HG02981 (cell line): ENCODE measurements around the gene ADCY9.

Experiments used
- ATAC-seq: cut with Tn5 transposase; IDR thresholded peaks from one replicate; pipeline ENCODE4 v1.9.1; 2021; ENCODE audit warnings: mild to moderate bottlenecking, moderate library complexity; ENCODE audit not compliant: unreplicated experiment

The ADCY9 gene

GRCh38 chr16:4096509-4096908 lies 19.7 kb downstream of the ADCY9 start:
- ATAC-seq: no peak

DNA sequence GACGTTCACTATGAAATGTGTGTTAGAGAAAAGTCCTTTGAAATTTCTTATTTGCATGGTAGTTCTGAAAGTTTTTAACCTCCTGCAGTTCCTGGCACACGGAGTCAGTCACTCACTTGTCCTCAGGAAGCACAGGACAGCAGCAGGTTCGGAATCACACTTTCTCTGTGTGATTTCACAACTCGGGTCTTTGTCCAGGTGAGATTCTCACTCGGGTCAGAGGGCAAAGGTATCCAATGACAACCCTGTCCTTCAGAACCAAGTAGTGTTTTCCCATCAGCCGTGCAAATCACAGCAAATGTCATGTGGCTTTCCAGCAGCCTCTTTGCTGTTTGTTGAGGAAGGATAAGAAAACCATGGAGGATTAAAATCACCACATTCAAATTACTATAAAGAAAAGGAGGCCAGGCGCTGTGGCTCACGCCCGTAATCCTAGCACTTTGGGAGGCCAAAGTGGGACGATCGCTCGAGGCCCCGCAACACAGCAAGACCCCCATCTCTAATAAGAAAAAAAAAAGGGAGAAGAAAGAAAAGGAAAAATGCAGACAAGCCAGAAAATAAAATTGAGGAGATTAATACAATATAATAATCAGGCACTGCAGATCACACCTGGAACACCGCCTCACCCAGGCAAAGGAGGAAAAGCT lies 22.0 kb downstream of the ADCY9 start:
- ATAC-seq: no peak

- ATAC-seq: no peak
Measured at GRCh38 chr16:4093495-4094126, 22.6 kb downstream of the ADCY9 start.

DNA sequence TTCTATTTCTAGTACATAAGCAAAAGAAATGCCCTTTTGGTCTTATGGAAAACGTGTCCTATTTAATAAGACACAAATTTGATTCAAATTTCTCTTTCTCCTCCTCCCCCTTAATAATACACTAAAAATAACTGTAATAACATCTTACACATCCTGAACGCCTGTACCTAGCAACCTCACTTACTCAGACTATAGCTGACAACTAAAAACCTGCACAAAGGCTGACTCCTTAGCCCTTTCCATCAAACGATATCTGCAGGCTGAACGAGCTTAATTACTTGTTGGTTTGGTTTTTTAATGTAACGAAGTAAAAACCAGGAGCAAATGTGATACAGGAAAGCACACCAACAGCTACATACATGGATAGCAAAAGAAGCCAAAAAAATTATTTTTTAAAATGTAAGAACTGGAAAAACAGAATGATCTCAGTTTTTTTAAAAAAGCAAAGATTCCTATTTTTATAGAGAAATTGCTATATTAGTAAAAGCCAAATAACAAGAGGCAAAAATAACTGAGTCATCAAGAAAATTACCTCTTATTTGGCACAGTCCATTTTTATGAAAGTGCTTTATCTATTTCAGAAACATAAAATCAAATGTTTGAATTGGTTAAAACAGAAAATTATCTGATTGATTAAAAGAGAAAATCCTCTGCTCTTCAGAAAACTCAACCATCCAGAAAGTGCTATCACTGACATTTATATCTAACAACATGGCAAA lies 23.5 kb downstream of the ADCY9 start:
- ATAC-seq: no peak

GRCh38 chr16:4091240-4092012 lies 24.8 kb downstream of the ADCY9 start:
- ATAC-seq: no peak

DNA sequence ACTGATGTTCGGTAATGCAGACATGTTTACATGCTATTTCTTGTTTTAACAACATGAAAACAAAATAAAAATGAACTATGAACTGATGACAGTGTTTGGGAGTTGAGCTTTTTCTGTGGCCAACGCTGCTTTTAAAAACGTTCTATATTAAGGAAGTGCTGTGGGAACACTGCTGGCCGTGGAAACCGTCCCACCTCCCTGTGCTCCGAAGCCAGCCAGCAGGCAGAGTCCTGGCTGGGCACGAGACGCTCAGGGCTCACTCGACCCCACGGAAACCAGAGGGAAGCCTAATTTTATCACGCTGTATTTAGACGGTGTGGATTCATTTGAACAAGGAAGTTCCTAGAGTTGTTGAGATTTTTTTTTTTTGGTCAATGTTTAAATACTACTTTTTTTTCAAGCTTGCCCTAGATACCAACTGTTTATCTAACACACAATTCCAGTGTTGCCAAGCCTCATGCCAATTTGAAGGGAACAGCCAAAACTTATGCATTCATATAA lies 25.8 kb downstream of the ADCY9 start:
- no peak for ATAC-seq

GRCh38 chr16:4089811-4090301 lies 26.4 kb downstream of the ADCY9 start:
- no peak for ATAC-seq

GRCh38 chr16:4089251-4089810 lies 26.9 kb downstream of the ADCY9 start:
- no peak for ATAC-seq

DNA sequence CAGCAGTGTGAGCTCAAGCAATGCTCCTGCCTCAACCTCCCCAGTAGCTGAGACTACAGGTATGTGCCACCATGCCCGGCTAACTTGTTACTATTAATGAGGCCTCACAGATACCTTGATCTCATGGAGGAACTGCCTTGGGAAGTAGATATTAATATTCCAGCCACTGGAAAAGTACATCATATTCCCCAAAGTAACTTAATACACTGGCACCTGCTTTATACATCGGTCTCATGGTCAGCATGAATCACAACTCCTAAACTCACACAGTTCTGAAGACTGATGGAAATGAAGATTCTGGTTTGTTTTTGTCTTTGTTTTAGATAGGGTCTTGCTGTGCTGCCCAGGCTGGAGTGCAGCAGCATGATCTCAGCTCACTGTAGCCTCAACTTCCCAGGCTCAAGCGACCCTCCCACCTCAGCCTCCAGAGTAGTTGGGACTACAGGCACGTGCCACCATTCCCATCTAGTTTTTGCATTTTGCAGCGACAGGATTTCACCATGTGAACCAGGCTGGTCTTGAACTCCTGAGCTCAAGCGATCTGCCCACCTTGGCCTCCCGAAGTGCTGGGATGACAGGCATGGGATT lies 28.2 kb downstream of the ADCY9 start:
- ATAC-seq: no peak

DNA sequence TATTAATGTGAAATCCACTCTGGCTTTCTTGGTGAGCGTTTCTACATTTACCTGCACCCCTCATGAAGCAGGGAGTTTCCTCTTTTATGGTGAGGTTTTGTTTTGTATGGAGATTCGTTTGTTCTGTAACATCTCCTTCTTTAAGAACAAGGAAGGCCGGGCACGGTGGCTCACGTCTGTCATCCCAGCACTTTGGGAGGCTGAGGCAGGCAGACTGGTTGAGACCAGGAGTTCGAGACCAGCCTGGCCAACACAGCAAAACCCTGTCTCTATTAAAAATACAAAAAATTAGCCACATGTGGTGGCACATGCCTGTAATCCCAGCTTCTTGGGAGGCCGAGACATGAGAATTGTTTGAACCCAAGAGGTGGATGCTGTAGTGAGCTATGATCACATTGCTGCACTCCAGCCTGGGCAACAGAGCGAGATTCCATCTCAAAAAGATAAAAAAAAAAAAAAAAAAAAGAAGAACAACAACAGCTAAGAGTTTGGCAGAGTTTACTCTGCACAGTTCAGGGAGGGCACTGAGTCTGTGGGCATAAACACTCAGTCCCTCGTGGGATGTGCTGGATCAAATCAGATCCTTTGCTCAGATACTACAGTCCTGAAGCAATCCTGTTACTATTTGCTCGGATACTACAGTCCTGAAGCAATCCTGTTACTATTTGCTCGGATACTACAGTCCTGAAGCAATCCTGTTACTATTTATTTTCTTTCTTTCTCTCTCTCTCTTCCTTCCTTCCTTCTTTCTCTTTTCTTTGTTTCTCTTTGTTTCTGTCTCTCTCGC lies 28.9 kb downstream of the ADCY9 start:
- no peak for ATAC-seq

DNA sequence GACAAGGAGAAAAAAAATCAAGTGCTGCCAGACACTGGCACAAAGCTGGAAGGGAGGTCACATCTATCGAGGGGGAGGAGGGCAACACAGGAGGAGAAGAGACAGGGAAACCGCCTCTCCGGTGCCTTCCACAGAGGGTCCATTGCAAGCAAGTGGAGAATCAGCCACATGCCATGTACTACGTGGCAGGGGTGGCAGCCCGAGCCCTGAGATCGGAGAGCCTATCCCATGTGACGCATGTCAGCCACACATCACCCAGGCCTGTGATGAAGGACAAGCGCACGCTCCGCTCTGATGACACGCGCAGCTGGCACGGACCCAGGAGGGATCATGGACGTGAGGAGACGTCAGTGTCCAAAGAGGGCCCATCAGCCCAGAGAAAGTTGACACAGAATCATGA lies 30.1 kb downstream of the ADCY9 start:
- ATAC-seq: no peak

GRCh38 chr16:4085405-4085970 lies 30.8 kb downstream of the ADCY9 start:
- no peak for ATAC-seq

DNA sequence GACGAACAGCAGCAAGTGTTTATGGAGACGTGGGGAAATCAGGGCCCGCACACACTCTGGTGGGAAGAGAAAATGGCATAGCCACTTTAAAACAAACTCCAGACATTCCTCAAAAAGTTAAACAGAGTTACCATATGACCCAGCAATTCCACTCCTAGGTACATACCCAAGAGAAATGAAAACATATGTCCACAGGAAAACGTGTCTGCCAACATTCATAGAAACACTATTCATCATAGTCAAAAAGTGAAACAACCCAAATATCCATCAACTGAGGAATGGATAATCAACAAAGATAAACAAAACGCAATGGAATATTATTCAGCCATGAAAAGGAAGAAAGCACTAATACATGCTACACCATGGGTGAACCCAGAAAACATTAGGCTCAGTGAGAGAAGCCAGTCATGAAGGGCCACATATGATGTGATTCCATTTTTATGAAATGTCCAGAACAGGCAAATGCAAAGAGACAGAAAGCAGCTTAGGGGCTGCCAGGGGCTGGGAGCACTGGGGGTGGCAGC lies 32.8 kb downstream of the ADCY9 start:
- ATAC-seq: no peak

DNA sequence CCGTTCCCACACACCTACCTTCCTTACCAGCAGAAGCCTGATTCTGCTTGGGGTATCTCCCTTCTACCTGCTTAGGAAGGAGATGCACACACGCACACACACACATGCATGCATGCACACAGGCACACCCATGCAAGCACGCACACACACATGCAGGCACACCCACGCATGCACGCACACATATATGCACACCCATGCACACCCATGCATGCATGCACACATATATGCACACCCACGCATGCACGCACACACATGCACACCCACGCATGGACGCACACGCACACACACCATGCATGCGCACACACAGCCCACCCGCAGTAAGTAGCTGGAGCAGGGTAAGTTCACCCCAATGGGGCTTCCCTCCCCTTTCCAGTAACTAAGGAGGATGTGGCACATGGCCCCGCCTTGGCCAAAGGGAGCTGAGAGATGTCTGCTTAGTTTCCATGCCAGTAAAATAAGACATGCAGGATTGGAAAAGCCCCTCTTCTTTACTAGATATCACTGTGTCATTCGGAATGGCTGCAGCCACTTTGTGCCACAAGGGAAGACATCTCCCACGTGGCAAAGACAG lies 33.7 kb downstream of the ADCY9 start:
- ATAC-seq: no peak

DNA sequence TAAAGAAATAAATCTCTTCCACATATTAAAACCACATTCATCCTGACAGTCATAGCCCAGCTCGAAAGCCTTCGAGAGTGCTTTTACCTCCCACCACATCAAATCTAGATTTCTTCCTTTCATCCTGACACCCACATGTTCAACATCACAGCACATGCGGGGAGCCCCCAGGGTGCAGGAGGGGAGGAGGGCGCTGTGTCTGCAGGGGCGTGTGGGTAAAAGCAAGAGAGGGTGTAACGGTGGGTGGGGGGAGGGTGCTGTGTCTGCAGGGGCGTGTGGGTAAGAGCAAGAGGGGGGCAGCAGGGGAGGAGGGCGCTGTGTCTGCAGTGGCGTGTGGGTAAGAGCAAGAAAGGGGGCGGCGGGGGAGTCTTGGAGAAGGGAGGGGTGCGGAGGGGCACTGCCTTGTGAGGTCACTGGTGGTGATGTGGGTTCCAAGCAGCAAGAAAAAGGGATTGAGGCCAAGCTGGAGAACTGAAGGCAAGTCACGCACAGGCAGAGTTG lies 34.7 kb downstream of the ADCY9 start:
- no peak for ATAC-seq

DNA sequence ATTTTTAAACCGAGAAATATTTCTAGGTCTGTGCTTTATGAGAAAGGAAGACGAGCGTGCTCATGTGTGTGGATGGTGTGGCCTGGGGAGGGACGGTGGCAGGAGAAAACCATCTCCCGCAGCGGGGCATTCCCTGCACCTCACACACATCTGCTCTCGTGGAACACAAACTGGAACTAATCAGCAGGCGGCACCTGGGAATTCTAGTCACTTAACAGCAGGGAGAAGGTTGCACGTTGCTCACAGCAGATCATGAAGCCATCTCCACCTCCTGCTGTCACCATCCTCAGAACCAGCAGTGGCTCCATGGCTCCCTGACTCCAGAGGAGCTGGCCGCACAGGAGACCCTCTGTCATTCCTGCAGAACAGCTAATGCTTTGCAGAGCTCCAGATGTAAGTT lies 35.2 kb downstream of the ADCY9 start:
- no peak for ATAC-seq

GRCh38 chr16:4077174-4077649 lies 39.0 kb downstream of the ADCY9 start:
- ATAC-seq: no peak

- no peak for ATAC-seq
Measured at GRCh38 chr16:4075534-4075933, 40.7 kb downstream of the ADCY9 start.
